ENCODE measurements around the gene EXD3.
"Not testable (repeated sequence)": the region's sequence is repeated elsewhere in the genome, so short reads cannot be mapped to it uniquely, and the experiment has no call there.

The EXD3 gene

GRCh38 chr9:137339045-137339907 lies 83.7 kb downstream of the EXD3 start:
- TF ChIP-seq CTCF (IDR thresholded peaks at IDR 0.05; ENCODE audit: borderline replicate concordance, control extremely low read depth, extremely low read depth, insufficient read depth, missing control alignments), result no peak
- in situ Hi-C loops (cut with MboI; ENCODE audit: low sequenced_read_pairs, unreplicated experiment), result no loop called here
- DNase-seq (ENCODE audit: low spot score), result no peak

- no peak for DNase-seq (ENCODE audit: low spot score)
- no peak for TF ChIP-seq CTCF (IDR thresholded peaks at IDR 0.05; ENCODE audit: borderline replicate concordance, control extremely low read depth, extremely low read depth, insufficient read depth, missing control alignments)
- in situ Hi-C loops (cut with MboI; ENCODE audit: low sequenced_read_pairs, unreplicated experiment), result no loop called here
These were observed 86.2 kb downstream of the EXD3 start for GRCh38 chr9:137336735-137337134.

DNA sequence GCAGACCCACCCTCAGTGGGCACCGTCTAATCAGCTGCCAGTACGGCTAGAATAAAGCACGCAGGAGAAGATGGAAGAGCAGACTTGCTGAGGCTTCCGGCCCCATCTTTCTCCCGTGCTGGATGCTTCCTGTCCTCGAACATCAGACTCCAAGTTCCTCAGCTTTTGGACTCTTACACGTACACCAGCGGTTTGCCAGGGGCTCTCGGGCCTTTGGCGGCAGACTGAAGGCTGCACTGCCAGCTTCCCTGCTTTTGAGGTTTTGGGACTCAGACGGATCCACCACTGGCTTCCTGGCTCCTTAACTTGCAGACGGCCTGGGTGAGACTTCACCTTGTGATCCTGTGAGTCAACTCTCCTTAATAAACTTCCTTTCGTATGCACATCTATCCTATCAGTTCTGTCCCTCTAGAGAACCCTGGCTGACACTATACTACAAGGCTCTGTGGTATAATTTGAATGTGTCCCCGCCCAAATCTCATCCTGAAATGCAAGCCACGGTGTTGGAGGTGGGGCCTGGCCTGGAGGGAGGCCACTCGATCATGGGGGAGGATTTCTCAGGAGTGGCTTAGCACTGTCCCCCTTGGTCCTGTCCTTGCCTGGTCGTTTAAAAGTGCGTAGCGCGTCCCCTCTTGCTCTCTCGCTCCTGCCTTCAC lies 89.8 kb downstream of the EXD3 start:
- in situ Hi-C loops (cut with MboI; ENCODE audit: low sequenced_read_pairs, unreplicated experiment), result no loop called here
- no peak for DNase-seq (ENCODE audit: low spot score)
- TF ChIP-seq CTCF (IDR thresholded peaks at IDR 0.05; ENCODE audit: borderline replicate concordance, control extremely low read depth, extremely low read depth, insufficient read depth, missing control alignments), result no peak

GRCh38 chr9:137331929-137332328 lies 91.0 kb downstream of the EXD3 start:
- DNase-seq (ENCODE audit: low spot score), result no peak
- in situ Hi-C loops (cut with MboI; ENCODE audit: low sequenced_read_pairs, unreplicated experiment), result no loop called here
- TF ChIP-seq CTCF (IDR thresholded peaks at IDR 0.05; ENCODE audit: borderline replicate concordance, control extremely low read depth, extremely low read depth, insufficient read depth, missing control alignments), result no peak

DNA sequence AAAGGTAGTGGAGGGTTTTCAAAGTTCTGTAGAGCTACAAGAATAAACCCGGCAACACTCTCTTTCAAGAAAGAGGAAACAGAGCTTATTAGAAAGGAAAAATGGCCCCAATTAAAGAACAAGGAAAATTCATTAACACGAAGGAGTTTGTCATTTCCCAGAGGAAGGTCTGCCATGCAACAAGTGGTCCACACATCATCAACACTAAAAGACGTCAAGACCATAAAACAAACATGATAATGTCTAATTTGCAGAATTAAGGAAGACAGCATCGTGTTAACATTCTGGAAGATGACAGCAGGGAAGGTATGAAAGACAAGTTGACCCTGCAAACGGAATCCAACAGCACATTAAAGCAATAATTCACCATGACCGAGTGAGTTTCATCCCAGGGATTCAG lies 92.3 kb downstream of the EXD3 start:
- in situ Hi-C loops (cut with MboI; ENCODE audit: low sequenced_read_pairs, unreplicated experiment), result no loop called here
- TF ChIP-seq CTCF (IDR thresholded peaks at IDR 0.05; ENCODE audit: borderline replicate concordance, control extremely low read depth, extremely low read depth, insufficient read depth, missing control alignments), result no peak
- DNase-seq (ENCODE audit: low spot score), result no peak

DNA sequence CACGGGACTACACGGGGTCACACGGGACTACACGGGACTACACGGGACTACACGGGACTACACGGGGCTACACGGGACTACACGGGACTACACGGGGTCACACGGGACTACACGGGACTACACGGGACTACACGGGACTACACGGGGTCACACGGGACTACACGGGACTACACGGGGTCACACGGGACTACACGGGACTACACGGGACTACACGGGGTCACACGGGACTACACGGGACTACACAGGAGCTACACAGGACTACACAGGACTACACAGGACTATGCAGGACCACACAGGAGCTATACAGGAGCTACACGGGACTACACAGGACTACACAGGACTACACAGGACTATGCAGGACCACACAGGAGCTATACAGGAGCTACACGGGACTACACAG lies 93.4 kb downstream of the EXD3 start:
- in situ Hi-C loops (cut with MboI; ENCODE audit: low sequenced_read_pairs, unreplicated experiment); DNase-seq (ENCODE audit: low spot score): not testable (repeated sequence)

DNA sequence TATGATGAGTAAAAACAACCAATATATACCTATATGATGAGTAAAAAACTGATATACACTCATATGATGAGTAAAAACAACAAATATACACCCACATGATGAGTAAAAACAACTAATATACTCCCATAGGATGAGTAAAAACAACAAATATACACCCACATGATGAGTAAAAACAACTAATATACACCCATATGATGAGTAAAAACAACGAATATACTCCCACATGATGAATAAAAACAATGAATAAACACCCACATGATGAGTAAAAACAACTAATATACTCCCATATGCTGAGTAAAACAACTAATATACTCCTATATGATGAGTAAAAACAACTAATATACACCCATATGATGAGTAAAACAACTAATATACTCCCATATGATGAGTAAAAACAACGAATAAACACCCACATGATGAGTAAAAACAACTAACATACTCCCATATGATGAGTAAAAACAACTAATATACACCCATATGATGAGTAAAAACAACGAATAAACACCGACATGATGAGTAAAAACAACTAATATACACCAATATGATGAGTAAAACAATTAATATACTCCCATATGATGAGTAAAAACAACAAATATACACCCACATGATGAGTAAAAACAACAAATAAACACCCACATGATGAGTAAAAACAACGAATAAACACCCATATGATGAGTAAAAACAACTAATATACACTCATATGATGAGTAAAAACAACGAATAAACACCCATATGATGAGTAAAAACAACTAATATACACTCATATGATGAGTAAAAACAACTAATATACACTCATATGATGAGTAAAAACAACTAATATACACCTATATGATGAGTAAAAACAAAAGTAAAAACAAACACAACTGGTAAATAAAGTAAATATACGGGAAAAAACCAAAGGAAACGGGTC lies 95.1 kb downstream of the EXD3 start:
- DNase-seq (ENCODE audit: low spot score); in situ Hi-C loops (cut with MboI; ENCODE audit: low sequenced_read_pairs, unreplicated experiment): not testable (repeated sequence)
